HG03159 (cell line): ENCODE data around the gene HES2.
"Not testable (repeated sequence)": the region's sequence is repeated elsewhere in the genome, so short reads cannot be mapped to it uniquely, and the experiment has no call there.

ENCODE experiments used
- ATAC-seq: cut with Tn5 transposase; IDR thresholded peaks from one replicate; pipeline ENCODE4 v1.9.1; 2021; ENCODE audit warnings: mild to moderate bottlenecking, moderate library complexity; ENCODE audit not compliant: unreplicated experiment

The HES2 gene, protein sequence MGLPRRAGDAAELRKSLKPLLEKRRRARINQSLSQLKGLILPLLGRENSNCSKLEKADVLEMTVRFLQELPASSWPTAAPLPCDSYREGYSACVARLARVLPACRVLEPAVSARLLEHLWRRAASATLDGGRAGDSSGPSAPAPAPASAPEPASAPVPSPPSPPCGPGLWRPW

DNA sequence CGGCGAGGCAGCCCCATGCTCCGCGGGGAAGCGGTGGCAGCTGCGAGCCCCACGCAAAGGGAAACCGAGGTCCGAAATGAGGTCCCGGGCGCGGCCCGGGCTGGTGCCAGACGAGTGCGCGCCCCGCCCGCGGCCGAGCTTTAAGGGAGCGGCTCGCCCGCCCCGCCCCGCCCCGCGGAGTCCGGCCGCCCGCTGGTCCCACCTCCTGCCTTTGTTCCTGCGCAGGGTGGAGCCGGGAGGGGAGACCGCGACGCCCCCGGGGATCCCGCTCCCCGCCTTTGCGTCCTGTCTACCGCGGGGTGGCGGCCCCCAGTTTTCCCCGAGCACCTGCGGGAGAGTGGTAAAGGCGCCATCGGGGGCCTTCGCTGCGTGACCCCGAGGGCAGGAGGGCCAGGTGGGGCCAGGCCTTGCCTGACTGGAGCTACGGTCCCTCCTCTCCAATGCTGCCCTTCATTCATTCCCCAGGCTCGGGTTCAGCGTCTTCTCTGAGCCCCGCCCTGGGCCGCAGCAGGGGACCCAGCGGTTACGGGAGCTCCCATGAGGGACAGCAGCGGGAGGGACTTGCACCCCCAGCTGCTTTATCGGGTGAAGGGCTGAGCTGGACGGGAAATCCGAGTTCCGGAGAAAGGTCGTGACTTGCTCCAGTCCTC, at the start of gene HES2:
Gene HES2, minus strand, starts transcription at position 116 of the 650 bp plus-strand sequence. Its CDS starts 99 bp downstream, at position 17.
- no peak for ATAC-seq

DNA sequence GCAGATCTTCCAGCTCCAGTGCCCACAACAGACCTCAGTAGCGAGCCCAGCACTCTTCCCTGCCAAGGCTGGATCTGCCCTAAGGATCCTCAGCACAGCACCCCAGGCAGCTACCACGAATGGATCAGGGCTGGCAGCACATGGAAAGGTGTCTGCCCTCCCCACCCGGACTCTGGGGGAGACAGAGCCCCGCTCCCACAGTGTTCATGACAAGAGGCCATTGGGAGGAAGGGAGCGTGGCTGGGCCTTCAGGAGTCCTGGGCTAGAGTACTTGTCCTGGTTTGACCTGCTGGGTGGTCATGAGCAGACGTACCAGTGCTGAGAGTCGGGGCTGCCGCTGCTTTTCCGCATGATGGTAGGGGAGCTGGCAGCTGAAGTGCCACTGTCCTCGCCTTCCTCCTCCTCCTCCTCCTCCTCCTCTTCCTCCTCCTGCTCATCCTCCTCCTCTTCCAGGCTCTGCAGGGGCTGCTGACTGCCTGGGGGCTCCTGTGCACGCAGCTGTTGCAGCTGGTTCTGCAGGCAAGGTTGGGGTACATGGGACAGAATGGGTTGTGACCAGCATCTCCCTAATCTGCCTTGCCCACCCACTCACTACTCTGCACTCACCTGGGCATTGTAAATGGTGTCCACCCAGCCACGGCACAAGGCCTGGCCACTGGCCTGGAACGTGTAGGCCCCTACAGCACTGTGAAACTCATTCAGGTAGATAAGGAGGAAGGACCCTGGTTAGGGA, 49.2 kb upstream of the HES2 start:
- no peak for ATAC-seq

- no peak for ATAC-seq
These were observed 48.3 kb upstream of the HES2 start for GRCh38 chr1:6467744-6468688.

DNA sequence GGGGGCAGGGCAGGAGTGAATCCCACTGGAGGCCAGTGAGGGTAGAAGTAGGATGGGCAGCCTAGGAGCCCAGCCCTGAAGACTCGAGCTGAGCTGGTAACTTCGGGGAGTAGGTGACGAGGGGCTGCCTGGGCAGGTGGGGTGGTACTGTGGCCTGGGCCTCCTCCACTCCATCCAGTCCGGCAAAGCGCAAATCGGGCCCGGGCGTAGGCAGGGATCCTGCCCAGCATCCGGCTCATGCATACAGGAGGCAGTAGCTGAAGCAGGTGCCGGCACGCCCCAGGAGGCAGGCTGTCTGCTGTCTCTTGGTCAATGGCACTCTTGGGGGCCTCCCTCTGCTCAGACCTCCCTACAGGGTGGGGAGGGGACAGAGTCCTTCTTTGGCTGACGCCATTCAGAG, 47.5 kb upstream of the HES2 start:
- no peak for ATAC-seq

- ATAC-seq = no peak
These were observed 47.0 kb upstream of the HES2 start for GRCh38 chr1:6466751-6467150.

DNA sequence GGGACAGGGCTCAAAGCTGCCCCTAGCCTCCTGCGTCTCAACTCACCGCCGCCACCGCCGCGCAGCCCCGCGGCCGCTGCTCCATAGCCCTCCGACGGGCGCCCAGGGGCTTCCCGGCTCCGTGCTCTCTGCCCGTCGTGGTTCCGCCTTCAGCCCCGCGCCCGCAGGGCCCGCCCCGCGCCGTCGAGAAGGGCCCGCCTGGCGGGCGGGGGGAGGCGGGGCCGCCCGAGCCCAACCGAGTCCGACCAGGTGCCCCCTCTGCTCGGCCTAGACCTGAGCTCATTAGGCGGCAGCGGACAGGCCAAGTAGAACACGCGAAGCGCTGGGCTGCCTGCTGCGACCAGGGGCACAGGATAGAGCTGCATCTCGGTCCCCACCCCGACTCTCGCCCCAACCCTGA, 46.3 kb upstream of the HES2 start, which contains the start of gene TNFRSF25:
Gene TNFRSF25, minus strand, starts transcription at position 151 of the 400 bp plus-strand sequence. Its CDS starts 66 bp downstream, at position 85.
- ATAC-seq = no peak

GRCh38 chr1:6465461-6466005, 45.8 kb upstream of the HES2 start:
- ATAC-seq = no peak

DNA sequence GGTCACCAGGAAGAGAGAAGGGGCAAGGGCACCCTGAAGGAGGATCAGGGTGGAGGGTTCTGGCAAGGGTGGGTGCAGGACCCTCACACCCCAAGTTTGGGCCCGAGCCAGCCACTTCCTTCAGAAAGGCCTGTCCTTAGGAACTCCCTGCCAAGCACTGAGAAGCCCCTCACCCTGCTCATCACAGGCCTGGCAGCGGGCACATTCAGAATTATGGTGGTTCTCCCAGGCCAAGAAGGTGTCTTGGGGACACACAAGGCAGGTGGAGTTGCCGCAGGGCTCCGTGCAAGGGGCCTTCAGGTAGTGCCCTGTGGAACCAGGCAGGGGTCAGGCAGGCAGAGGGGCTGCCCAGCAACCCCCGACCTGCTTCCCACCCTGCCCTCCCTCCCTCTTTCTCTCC, 45.2 kb upstream of the HES2 start:
- ATAC-seq = no peak

GRCh38 chr1:6464514-6464836, 44.8 kb upstream of the HES2 start:
- no peak for ATAC-seq

DNA sequence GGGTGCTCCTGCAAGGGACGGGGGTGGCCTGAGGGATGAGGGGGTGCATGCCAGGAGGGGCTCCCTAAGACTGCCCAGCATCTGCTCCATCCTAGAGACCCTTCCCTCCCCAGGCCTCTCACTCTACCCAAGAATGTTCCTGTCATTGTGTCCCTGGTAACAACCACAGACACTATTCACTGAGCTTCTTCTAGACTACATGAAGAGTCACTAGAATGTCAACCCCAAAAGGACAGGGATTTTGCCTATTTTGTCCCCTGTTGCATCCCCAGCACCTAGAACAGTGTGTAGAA, 43.3 kb upstream of the HES2 start:
- ATAC-seq = no peak

GRCh38 chr1:6462412-6463119, 42.8 kb upstream of the HES2 start:
- no peak for ATAC-seq

DNA sequence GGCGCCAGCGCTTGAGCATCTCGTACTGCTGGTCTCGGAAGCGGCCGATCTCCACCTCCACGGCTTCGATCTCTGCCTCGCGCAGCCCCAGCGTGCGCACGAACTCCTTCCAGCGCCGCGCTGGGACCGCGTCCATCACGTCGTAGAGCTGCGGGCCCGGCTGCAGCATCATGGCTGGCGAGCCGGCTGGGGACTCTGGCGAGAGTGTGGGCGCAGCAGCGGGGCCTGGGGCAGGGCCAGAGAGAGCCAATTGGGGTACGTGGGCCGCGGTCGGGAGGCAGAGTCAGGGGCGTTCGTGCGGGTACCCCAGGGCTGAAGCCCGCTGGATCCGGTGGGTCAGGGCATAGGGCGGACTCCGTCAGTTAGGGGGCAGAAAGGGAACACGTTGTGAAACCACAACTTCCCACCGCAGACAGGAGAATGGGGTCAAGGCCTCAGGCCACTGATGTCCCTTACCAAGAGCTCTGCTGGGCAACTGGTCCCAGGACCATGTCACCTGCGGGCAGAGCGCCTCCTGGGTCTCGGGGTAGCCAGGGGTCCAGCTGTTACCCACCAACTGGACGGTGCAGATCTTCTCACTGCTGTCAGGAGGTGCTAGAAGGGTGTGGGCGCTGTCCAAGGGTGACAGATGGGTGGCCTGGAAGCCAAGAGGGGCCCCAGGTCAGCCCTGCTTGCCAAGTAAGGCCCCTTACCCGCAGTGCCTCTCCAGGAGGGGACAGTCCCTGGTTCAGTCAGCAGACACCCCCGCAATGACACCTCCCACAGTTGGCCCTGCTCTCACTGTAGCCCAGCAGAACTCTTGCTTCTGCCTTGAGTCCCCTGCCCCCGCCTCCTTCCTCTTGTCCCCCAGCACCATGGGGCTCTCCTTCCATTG, 42.1 kb upstream of the HES2 start:
- no peak for ATAC-seq

DNA sequence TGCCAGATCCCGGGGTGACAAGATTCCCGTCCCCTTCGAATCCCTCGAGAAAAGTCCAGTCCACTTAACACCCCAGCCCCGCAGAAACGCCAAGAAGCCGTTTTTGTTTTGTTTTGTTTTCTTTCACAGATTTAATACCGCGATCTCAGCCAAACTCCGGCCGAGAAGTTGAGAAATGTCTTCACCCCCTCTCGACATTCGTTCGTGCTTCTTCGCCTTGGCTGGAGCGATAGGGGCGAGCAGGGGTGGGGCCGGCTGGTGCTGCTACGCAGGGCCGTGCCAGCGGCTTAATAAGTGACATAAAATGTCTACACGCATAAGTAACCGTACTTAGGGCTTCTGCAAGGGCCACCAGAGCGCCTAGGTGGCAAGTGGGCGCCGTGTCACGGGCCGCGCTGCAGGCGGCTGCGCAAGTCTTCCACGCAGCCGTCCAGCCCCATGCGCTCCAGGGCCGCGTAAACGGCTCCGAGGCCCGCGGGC, 41.4 kb upstream of the HES2 start:
- no peak for ATAC-seq

- ATAC-seq = no peak
These were observed 40.8 kb upstream of the HES2 start for GRCh38 chr1:6460301-6461050.

DNA sequence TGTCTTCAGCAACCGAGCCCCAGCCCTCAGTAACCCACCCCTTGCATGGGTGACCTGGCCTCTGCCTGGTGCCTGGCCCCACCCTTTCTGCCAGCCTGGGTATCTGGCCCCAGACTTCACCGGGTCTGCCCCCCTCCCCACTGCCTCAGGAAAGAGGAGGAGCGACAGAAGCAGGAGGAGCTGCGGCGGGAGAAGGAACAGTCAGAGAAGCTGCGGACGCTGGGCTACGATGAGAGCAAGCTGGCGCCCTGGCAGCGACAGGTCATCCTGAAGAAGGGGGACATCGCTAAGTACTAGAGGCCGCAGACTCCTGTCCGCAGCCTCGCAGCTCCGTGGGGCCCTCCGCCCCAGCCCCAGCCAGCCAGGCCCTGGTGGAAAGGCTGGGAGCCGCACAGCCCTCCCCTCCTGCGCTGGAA, 40.1 kb upstream of the HES2 start:
- no peak for ATAC-seq

DNA sequence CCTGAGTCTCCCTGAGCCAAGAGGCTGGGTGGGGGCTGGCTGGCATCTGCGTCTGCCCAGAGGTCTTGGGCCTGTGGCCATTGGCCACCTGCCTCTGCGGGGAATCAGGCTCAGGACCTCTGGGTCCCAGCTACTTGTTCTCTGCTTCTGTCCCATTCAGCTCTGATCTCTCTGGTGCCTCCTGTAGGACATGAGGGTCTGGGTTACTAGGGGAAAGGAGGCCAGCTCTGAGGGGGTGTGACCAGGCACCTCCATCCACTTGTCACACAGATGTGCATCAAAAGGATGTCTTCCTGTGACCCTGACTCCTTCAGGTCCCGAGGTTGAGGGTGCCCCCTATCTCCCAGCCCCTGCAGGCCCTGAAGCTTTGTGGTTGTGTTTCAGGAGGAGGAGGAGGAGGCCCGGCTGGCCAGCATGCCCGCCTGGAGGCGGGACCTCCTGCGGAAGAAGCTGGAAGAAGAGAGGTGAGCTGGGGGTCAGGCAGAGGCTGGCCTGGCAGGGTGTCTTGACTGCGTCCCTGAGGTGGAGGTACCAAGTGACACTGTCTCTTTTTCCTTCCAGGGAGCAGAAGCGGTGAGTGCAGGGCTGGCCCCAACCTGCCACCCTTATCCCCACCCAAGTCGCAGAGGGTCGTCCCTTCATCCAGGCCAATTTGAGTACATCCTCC, 37.2 kb upstream of the HES2 start:
- ATAC-seq = no peak

- not testable (repeated sequence) for ATAC-seq
These were observed 36.2 kb upstream of the HES2 start for GRCh38 chr1:6455752-6456520.
